Astrocyte of the hippocampus (primary cell): ENCODE data around the gene VCAN.

ENCODE experiments used
- DNase-seq: peaks from one replicate; pipeline ENCODE4 v3.0.0; 2011; ENCODE audit warnings: low read depth, low spot score

VCAN gene

DNA sequence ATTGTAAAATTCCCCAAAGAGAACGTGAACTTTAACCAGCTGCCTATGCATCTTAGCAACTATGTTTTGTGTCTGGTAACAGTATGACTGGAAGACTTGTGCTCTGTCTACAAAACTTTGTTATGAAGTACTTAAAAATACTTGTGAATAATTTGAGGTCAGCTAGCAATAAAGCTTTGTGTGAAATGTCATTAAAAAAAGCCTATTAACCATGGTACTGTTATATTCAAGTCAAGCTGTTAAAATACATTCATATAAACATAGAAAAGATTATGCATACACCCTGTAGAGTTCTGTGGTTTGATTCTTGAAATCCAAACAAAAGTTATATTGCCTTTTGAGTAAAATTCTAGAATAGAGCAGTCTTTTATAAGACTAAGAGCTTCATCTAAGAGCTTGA, 60.1 kb downstream of the VCAN start:
- DNase-seq: no peak

DNA sequence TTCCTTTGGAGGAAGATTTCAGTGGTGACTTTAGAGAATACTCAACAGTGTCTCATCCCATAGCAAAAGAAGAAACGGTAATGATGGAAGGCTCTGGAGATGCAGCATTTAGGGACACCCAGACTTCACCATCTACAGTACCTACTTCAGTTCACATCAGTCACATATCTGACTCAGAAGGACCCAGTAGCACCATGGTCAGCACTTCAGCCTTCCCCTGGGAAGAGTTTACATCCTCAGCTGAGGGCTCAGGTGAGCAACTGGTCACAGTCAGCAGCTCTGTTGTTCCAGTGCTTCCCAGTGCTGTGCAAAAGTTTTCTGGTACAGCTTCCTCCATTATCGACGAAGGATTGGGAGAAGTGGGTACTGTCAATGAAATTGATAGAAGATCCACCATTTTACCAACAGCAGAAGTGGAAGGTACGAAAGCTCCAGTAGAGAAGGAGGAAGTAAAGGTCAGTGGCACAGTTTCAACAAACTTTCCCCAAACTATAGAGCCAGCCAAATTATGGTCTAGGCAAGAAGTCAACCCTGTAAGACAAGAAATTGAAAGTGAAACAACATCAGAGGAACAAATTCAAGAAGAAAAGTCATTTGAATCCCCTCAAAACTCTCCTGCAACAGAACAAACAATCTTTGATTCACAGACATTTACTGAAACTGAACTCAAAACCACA, 67.4 kb downstream of the VCAN start:
- DNase-seq: no peak

DNA sequence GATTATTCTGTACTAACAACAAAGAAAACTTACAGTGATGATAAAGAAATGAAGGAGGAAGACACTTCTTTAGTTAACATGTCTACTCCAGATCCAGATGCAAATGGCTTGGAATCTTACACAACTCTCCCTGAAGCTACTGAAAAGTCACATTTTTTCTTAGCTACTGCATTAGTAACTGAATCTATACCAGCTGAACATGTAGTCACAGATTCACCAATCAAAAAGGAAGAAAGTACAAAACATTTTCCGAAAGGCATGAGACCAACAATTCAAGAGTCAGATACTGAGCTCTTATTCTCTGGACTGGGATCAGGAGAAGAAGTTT, 67.9 kb downstream of the VCAN start:
- no peak for DNase-seq

DNA sequence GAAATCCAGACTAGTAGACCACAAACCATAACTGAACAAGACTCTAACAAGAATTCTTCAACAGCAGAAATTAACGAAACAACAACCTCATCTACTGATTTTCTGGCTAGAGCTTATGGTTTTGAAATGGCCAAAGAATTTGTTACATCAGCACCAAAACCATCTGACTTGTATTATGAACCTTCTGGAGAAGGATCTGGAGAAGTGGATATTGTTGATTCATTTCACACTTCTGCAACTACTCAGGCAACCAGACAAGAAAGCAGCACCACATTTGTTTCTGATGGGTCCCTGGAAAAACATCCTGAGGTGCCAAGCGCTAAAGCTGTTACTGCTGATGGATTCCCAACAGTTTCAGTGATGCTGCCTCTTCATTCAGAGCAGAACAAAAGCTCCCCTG, 68.6 kb downstream of the VCAN start:
- no peak for DNase-seq

DNA sequence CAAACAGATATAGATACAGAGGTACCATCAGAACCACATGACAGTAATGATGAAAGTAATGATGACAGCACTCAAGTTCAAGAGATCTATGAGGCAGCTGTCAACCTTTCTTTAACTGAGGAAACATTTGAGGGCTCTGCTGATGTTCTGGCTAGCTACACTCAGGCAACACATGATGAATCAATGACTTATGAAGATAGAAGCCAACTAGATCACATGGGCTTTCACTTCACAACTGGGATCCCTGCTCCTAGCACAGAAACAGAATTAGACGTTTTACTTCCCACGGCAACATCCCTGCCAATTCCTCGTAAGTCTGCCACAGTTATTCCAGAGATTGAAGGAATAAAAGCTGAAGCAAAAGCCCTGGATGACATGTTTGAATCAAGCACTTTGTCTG, 69.2 kb downstream of the VCAN start:
- no peak for DNase-seq

DNA sequence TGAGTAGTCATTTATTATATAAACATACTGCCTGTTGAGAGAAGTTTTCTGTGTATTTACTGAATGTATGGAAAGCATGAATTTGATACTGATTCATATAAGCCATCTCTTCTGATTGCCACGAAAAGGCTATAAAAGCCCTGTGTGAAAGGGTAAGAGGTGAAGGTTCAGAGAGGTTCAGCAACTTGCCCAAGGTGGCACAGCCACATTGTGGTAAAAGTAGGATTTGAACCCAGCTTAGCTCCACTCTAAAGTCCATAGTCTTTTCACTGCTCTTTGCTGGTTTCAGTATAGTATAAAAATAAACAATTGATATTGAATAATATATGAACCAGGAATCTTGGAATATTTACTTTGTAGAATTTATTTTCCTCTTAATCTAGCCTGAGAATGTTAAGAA, 71.3 kb downstream of the VCAN start:
- no peak for DNase-seq

DNA sequence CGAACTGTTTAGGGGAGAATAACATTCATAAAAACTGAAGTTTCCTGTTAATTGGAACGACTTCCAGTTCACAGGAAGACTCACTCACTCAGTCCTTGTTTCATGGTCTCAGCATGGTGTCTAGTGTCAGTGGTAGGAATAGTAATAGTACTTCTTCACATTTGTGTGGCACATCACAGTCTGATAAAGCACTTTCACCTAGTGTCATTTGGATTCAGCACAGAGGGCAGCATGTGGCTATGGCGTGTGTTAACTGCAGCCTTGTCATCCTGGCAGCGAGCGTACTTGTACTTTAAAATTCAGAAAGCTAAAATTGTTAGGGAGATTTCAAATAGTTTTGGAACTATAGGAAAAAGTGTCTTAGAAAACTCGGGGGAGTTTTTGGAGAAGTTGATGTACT, 72.4 kb downstream of the VCAN start:
- DNase-seq: no peak

DNA sequence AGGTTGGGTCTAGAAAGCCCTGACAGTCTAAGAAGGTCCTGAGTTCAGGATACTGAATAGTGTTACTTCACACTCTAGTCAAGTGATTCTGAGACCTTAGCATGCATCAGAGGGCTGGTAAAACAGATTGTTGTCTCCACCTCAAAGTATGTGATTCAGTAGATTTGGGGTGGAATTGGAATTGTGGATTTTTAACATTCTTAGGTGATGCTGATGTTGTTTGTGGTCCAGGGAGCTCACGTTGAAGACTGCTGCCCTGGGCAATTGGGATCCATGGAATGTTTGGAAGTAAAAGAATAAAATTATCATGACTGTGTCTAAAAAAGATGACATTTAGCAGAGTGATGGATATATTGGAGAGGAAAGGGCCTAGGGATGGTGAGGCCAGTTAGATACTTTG, 75.6 kb downstream of the VCAN start:
- peak; percentile 76 for DNase-seq

DNA sequence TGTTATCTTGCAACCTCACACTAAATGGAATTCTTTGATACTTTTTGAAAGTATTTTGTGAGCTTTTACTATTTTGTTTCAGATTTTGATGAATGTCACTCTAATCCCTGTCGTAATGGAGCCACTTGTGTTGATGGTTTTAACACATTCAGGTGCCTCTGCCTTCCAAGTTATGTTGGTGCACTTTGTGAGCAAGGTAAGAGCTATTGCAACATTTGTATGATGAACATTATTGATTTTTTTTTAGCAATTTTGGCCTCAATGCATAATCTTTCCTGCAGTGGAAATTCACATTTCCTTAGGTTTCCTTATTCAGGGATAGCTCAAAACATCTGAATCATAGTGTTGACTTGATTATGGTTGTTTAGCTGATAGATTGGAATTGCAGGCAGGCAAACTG, 76.3 kb downstream of the VCAN start:
- no peak for DNase-seq

DNA sequence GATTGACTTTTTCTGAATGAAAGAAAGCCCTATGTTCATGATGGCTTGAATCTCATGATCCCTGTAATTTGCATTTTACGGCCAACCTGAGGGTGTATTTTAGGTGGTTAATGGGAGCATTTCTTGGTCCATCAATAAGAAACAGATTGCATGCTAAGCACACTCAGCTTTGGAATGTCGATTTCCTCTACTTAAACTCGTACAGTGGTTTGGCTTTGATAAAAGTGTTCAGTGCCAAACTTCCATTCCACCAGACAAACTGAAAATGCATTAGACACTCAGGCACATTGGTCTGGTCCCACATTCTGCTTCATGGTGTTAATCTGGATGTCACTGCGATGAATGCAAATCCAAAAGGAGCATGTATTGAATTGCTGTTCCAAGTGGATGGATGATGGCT, 77.0 kb downstream of the VCAN start:
- DNase-seq: peak; percentile 94

DNA sequence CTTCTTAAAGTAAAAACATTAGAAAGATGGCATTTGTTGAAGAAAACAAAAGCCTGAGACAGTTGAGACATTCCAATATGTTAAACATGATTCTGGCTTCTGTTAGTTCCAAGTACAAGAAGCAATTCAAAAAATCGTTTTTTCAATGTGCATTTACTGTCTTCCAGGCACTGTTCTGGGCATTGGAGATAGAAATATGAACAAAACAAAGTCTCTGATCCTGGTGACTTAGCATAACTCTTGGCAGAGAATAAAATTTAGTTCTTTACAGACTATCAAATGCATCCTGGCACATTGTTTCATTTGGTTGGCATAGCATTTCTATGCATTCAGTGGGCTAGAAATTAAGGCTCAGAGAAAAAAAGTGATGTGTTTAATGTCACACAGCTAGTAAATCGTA, 77.5 kb downstream of the VCAN start:
- no peak for DNase-seq

DNA sequence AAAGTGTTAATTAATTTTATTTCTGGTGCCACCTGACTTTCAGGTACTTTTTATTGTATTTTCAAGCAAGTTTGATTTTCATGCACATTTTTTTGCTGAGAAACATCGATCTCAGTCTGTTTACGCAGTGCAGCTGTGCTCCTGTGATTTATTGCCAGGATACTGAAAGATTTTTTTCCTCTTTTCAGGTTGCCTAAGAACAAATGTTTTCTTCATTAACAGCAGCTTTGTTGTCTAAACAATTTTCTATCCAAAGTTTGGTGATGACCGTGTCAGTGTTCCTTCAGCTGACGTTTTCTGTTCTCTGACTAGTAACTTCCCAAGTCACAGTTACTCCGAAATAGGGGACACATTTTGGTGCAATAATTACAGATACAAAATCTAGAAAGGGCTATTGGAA, 78.1 kb downstream of the VCAN start:
- DNase-seq: no peak

DNA sequence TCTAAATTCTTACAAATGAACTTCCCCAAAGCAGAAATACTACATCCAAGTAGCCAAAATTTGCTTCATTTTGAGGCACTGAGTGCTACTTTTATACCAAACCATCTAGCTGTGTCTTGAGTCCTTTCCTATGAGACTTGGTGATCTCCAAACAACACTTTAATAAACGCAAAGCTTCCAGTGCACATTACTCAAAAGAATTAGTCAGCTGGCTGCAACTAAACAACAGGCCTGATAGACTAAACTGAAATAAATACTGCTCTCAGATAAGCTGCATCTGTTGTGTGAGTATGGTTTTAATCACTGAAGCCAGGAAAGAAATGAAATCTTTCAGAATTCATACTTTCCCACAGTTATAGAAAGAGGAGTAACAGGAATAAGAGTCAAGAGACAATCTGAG, 80.3 kb downstream of the VCAN start:
- peak; percentile 33 for DNase-seq

DNA sequence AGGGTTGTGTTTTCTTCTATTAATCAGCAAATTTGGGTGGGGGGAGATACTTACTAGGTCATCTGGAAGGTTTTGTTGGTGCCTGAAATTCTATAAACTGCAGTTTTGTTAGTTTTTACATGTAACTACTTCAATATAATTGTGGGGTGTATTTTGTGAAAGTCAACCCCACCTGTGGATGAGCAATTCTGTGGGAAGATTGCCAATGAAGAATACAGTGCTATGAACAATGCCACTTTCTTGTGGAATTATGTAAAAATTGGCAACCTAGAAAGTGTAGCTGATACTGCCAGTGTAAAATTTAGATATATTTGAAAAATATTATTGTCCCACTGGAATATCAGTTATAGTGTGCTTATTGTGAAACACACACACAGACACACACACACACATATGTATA, 80.7 kb downstream of the VCAN start:
- DNase-seq: no peak

DNA sequence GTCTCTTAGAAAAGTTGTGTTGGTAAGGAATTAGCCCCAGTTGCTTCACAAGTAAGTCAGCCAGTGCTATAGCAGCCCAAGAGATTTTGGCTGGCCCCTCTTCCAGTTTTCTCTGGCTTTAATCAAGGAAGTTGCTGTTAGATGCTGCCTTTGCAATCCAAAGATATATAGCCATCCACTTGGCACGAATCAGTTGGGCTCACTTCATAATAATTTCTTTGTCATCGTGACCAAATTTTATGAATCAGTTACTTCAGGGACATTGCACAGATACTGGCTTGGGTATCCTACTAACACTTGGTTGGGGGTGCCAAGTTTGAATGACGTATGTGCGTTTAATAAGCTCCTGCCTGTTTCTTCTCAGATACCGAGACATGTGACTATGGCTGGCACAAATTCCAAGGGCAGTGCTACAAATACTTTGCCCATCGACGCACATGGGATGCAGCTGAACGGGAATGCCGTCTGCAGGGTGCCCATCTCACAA, 81.5 kb downstream of the VCAN start:
- DNase-seq: no peak

DNA sequence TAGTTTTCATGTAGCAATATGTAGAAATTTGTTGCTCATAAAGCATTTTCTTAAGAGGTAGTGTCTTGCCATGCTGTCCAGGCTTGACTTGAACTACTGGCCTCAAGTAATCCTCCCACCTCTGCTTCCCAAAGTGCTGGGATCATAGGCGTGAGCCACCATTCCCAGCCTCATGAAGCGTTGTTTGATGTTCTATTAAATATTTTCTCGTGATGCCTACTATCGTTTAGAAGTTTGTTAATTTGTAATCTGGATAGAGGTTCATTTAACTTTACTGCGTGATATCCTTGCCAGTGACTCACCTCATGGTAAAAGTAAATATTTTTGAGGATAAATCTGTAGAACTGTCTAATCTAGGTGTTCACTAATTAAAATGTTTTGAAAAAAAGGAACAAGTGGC, 82.6 kb downstream of the VCAN start:
- DNase-seq: no peak

DNA sequence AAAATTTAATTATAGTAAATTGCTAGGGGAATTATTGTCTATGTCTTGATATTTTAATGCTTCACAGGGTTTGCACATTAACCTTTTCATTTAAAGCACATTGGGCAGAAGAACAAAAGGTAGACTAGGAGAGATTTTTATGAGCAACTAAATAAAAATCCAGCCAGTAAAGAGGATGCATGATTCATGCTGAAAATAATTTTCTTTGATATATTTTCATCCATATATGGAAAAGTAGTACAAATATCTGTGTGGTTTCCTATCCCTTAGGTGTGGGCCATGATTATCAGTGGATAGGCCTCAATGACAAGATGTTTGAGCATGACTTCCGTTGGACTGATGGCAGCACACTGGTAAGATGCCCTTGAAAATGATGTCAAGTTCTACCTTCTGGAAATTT, 83.1 kb downstream of the VCAN start:
- no peak for DNase-seq

DNA sequence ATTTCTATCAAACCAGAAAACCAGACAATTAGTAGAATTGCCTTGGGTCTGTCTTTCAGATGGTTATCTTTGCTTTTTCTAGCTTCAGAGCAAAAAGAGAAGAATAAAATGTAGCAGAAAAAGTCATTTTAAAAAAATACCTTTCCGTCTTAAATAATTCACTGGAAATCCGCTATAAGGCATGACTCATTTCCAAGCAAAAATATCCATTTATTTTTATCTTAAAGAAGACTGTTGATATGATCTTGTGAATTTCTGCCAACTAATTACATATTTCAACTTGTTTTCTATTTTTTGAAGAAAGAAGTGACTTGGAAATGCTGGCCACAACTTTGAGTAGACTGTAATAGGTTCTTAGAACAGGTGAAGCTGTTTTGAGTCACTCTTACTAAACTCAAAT, 83.7 kb downstream of the VCAN start:
- no peak for DNase-seq

DNA sequence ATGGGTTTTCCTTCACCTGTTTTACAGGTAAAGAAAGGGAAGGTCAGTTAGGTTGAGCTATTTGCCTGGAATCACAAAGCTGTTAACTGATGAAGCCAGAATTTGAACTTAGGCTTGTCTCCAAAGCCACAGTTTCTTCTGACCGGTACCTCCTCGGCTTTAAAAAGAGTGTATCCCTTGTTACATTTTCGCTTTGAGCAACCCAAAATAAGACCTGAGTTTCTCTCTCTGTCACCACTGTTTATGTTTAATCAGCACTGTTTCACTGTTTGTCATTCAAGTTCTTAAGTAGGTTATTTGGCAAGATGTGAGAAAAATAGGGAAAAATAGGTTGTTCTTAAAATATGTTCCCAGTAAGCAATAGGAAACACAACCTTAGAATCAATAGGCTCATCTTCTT, 84.6 kb downstream of the VCAN start:
- DNase-seq: no peak

DNA sequence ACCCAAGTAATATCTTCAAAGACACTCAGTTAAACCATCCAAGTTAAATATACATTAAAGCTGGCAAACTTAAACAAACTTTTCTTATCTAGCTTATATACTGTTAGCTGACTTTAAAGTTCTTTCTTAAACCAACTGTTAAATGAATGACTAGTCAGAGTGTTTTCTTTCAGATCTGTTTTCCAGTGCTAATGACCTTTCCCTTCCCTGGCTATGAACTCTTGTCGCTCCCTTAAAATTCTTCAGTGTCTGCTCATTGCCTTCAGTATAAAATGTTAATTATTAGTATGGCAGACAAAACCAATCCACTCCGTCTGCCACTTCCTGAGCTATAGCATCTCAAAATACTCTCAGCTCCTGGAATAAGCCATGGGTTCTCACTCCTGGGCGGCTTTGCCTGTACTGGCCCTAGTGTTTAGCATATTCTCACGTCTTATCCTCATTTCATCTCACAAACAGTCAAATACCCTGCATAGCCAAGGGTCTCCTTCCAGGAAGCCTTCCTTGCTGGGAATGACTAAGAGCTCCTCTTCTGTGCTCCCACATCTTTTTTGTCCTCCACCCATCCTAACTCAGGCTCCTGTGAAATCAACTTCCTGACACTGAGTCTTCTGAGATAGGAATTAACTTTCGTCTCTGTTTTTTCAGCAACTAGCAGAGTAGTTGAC, 87.7 kb downstream of the VCAN start:
- DNase-seq: no peak

DNA sequence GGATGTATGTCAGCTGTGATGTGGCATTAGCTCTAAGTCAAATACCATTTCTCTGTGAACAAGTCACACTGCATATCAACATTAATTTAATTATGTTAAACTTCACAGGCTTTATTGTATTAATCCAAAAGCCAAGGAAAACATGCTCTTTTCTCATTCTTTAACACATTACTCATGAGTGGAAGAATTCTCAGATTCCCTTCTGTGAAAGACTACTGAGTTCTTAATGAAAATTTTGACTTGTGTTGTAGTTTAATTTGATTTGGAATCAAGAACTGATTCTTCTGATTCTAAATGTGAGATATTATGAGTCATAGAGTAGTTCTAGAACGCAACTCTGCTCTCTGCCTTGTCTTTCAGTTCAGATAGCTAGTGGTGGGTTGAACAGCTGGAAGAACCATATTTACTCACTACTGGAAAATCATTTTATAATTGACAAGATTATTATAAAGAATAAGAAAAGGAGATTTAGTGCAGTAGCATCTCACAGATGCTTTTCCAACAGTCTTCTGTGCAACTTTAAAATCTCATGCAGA, 90.6 kb downstream of the VCAN start:
- DNase-seq: peak; percentile 20

DNA sequence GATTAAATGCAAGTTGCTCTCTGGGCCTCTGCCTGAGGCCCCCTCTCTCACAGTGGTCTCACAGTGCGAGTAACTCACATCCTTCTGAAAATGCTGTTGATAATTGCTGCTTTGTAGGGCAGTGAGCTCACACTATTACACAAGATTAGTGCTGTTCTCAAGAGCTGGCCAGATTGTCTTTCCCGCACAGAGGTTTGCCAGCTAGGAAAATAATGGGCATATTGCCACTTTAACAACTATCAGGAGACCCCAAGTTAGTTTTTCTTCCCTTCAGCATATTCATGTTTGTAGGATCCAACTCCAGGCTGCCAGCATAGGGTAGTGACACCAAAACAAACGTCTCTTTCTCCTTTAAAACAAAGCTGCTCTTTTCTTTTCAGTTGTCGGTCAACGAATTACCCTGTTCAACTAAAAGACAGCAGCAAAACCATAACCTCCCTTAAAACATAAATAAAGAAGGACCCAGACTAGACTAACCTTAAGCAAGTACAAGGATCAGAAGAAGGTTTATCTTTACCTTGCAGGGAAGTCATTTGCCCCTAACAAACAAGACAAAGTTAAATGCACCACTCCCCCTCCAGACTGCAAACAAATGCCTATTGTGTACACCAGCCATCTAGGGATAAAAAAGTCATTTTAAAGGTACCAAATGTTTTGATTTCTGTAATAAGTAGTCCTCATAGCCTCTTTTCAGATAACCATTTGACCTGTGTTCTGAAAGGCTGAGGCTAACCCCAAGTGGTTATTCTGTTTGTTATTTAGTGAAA, 91.4 kb downstream of the VCAN start:
- peak; percentile 54 for DNase-seq

DNA sequence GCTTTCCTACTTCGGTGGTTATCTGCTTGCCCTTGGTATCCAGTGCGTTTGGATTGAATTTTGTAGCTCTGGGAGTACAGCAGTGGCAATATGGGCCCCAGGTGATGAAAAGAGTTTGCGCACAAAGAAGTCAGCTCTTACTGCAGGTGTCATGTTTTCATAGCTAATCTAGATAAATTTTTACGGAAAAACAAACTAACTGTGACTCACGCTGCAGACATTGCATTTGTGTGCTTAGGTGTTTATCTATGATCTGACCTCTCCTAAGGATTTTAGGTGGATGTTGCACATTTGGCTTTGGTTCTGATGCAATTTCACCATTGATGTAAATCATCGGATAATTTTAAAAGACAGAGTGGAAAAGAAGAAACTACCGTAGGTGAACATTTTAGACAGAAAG, 92.1 kb downstream of the VCAN start:
- DNase-seq: no peak
